ENCODE data around the gene SUCLA2.

- no peak for TF ChIP-seq CTCF (IDR thresholded peaks at IDR 0.05)
- no peak for TF ChIP-seq POLR2AphosphoS5 (IDR thresholded peaks at IDR 0.05)
- TF ChIP-seq POLR2A (IDR thresholded peaks at IDR 0.05) = no peak
Measured at GRCh38 chr13:47997384-47997783, 3.7 kb downstream of the SUCLA2 start.
